GM10266 (cell line): ENCODE results near the gene NHSL2.

Source experiments
- DNase-seq: peaks from one replicate; pipeline ENCODE4 v3.0.0; 2012; ENCODE audit errors: extremely low spot score
- CTCF ChIP-seq: IDR thresholded peaks from 2 replicates; pipeline ENCODE4 v1.5.1; 2012; ENCODE audit warnings: mild to moderate bottlenecking, low read depth; ENCODE audit not compliant: control insufficient read depth, insufficient read depth; ENCODE audit errors: missing control alignments

Gene NHSL2

DNA sequence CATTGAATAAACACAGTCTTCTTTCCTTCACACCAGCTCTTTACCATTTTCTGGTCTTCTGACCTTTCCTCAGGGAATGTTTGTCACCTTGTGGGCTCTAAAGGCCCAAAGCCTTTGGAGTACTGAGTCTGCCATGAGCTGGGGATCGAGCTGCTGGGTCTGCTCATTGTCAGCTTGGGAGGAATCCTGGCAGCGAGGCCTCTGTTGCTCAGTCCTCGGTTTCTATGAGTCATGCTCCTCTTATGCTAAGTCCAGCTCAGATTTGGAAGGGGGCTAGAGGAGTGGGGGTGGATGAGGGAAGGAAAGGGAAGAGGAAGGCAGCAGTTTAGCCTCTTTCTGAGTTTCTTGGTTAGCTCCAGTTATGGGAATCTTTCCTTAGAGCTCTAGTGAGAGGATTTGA lies 31.1 kb downstream of the NHSL2 start:
- no peak for DNase-seq
- no peak for TF ChIP-seq CTCF

DNA sequence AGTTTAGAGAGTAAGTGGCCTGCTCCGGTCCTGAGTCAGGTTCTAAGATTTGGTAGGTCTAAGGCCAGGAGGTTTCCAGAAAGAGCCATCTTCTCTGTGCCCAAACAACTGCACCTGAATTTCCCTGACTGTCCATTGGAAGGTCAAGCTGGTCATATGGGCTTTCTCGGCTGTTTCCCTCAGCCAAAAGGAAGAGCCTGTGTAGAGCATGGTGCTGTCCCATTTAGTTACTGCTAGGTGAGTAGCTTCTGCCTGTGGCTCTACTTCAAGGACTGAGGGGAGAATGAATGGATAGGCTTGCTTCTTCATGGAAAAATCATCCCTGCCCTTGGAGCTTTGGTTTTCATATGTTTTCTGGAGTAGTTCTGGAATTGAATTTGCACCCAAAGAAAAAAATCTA lies 33.7 kb downstream of the NHSL2 start:
- no peak for DNase-seq
- TF ChIP-seq CTCF: no peak

DNA sequence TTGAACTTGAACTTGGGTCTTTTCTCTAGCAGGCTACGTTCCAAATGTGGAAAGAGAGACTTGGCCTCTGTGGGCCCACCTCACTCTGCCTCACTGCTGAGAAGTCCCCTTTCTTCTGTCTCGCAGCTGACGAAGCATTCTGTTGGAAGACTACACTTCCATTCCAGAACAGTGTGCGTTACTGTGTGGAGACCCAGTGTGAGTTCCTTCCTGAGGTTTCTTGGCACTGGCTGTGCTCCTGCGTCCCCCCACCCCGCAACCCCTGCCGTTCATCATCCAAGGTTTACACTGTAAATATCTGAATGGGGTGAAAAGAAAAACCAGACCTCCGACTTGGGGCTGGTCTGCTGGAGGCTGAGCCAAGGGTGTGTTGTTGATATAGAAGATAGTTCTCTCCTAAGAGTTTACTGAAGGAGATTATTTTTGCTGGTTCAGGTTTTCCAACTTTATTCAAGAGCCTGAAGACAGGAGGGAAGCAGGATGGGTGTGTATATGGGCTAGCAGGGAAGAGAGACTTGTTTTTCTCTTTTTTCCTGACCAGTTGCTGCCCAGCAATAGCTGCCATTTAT lies 34.7 kb downstream of the NHSL2 start:
- DNase-seq: no peak
- TF ChIP-seq CTCF: no peak

GRCh38 chrX:71949363-71949762 lies 38.7 kb downstream of the NHSL2 start:
- TF ChIP-seq CTCF: no peak
- no peak for DNase-seq

DNA sequence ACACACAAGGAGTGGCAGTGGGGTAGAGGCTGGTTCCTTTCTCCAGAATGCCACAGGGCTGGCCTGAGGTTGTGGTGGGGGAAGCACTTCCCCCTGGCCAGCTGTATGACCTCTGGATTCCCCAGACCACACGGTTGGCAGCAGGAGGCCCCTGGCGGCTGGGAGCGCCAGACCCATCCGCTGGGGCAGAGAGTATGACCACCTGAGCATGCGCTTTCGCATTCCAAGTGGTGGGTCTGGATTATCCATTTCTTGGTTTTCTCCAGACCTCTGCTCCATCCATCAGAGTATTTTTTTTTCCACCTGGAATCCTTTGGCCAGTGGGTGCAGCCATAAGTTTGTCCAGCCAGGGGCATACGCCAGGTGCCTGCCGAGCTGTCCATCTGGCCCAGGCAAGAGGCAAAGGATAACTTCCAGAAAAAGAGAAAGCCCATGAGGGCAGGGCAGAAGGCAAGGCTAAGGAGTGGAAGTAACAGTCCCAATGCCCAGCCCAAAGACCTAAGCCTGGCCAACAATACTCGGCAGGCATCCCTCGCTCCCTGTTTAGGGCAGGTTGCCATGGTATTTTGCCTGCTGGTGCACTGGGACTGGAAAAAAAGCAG lies 39.3 kb downstream of the NHSL2 start:
- DNase-seq: no peak
- no peak for TF ChIP-seq CTCF

DNA sequence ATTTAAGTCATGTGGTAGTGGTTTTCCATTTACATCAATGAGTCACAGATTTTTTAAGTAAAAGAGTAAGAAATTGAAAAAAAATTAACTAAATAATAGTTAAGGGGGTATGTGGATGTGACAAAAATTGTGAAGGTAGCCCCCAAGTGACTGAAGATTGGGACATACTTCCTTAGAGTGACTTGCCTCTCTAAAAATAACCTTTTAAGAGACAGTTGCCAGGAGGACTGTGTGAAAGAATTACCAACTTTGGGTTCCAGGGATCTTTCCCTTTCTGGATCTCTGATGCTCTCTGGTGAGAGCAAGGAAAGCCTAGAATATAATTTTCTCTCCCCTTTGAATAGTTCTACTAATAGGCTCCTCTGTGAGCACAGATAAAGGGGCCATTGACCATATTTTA lies 42.7 kb downstream of the NHSL2 start:
- DNase-seq: no peak
- no peak for TF ChIP-seq CTCF

- TF ChIP-seq CTCF: no peak
- no peak for DNase-seq
Observed at GRCh38 chrX:71953946-71954345, 43.3 kb downstream of the NHSL2 start.
